ENCODE results near the gene CHRNA3.
"Not testable (repeated sequence)": the region's sequence is repeated elsewhere in the genome, so short reads cannot be mapped to it uniquely, and the experiment has no call there.

The CHRNA3 gene

GRCh38 chr15:78615151-78615589 lies 5.6 kb downstream of the CHRNA3 start:
- TF ChIP-seq CTCF (IDR thresholded peaks at IDR 0.05; ENCODE audit: low read depth, low read length, missing control alignments): no peak
- in situ Hi-C loops (cut with HindIII; ENCODE audit: low sequenced_read_pairs): no loop called here
- no peak for DNase-seq (ENCODE audit: low read depth)
- no peak overlapping the region for H3K4me3 ChIP-seq (ENCODE audit: low read depth, low read length)

- TF ChIP-seq CTCF (IDR thresholded peaks at IDR 0.05; ENCODE audit: low read depth, low read length, missing control alignments): no peak
- H3K4me3 ChIP-seq (ENCODE audit: low read depth, low read length): no peak overlapping the region
- in situ Hi-C loops (cut with HindIII; ENCODE audit: low sequenced_read_pairs): no loop called here
- DNase-seq (ENCODE audit: low read depth): no peak
Measured at GRCh38 chr15:78614021-78614420, 6.8 kb downstream of the CHRNA3 start.

GRCh38 chr15:78609551-78609950 lies 11.2 kb downstream of the CHRNA3 start:
- H3K4me3 ChIP-seq (ENCODE audit: low read depth, low read length); in situ Hi-C loops (cut with HindIII; ENCODE audit: low sequenced_read_pairs); DNase-seq (ENCODE audit: low read depth): not testable (repeated sequence)

GRCh38 chr15:78605680-78606079 lies 15.1 kb downstream of the CHRNA3 start:
- DNase-seq (ENCODE audit: low read depth): no peak
- no peak overlapping the region for H3K4me3 ChIP-seq (ENCODE audit: low read depth, low read length)
- in situ Hi-C loops (cut with HindIII; ENCODE audit: low sequenced_read_pairs): no loop called here
- TF ChIP-seq CTCF (IDR thresholded peaks at IDR 0.05; ENCODE audit: low read depth, low read length, missing control alignments): no peak

- no peak for TF ChIP-seq CTCF (IDR thresholded peaks at IDR 0.05; ENCODE audit: low read depth, low read length, missing control alignments)
- in situ Hi-C loops (cut with HindIII; ENCODE audit: low sequenced_read_pairs): no loop called here
- DNase-seq (ENCODE audit: low read depth): no peak
- H3K4me3 ChIP-seq (ENCODE audit: low read depth, low read length): no peak overlapping the region
Measured at GRCh38 chr15:78605201-78605600, 15.6 kb downstream of the CHRNA3 start.

- no peak for DNase-seq (ENCODE audit: low read depth)
- in situ Hi-C loops (cut with HindIII; ENCODE audit: low sequenced_read_pairs): no loop called here
- H3K4me3 ChIP-seq (ENCODE audit: low read depth, low read length): no peak overlapping the region
- no peak for TF ChIP-seq CTCF (IDR thresholded peaks at IDR 0.05; ENCODE audit: low read depth, low read length, missing control alignments)
Measured at GRCh38 chr15:78604420-78604819, 16.4 kb downstream of the CHRNA3 start.

GRCh38 chr15:78603467-78603866 lies 17.3 kb downstream of the CHRNA3 start:
- TF ChIP-seq CTCF (IDR thresholded peaks at IDR 0.05; ENCODE audit: low read depth, low read length, missing control alignments): no peak
- H3K4me3 ChIP-seq (ENCODE audit: low read depth, low read length): no peak overlapping the region
- in situ Hi-C loops (cut with HindIII; ENCODE audit: low sequenced_read_pairs): no loop called here
- no peak for DNase-seq (ENCODE audit: low read depth)

All from astrocyte of the cerebellum (primary cell).